KMS-11 (cell line): Measurements from ENCODE around the gene EVI5L.

Experiments
- H2AFZ ChIP-seq: fragments of 200-600 bp; sonication (generic); 2 replicates; pipeline ENCODE4 v1.6.1; 2016; ENCODE audit warnings: antibody characterized with exemption, mixed run types, low read depth
- H3K27ac ChIP-seq: fragments of 200-600 bp; sonication (generic); 2 replicates; pipeline ENCODE4 v1.6.1; 2016; ENCODE audit warnings: mild to moderate bottlenecking, mixed run types
- H3K27me3 ChIP-seq: fragments of 200-600 bp; sonication (generic); 2 replicates; pipeline ENCODE4 v1.6.1; 2017; ENCODE audit warnings: mild to moderate bottlenecking, low read depth, mixed run types, moderate library complexity; ENCODE audit not compliant: insufficient read depth
- H3K36me3 ChIP-seq: fragments of 200-600 bp; sonication (generic); 2 replicates; pipeline ENCODE4 v1.6.1; 2017; ENCODE audit warnings: mild to moderate bottlenecking, mixed run types; ENCODE audit not compliant: insufficient read depth
- H3K4me1 ChIP-seq: fragments of 200-600 bp; sonication (generic); 2 replicates; pipeline ENCODE4 v1.6.1; 2016; ENCODE audit warnings: mild to moderate bottlenecking, low read depth, mixed run types; ENCODE audit not compliant: poor library complexity, severe bottlenecking
- H3K4me2 ChIP-seq: fragments of 200-600 bp; sonication (generic); 2 replicates; pipeline ENCODE4 v1.7.0; 2016; ENCODE audit warnings: mild to moderate bottlenecking, mixed run types
- H3K4me3 ChIP-seq: fragments of 200-600 bp; sonication (generic); IDR thresholded peaks from 2 replicates; pipeline ENCODE4 v1.6.1; 2017; ENCODE audit warnings: low read depth, low read length, mixed read lengths; ENCODE audit not compliant: insufficient read depth
- H3K79me2 ChIP-seq: fragments of 200-600 bp; sonication (generic); 2 replicates; pipeline ENCODE4 v1.6.1; 2016; ENCODE audit warnings: low read depth, mixed run types; ENCODE audit not compliant: insufficient read depth
- H3K9ac ChIP-seq: fragments of 200-600 bp; sonication (generic); 2 replicates; pipeline ENCODE4 v1.6.1; 2016; ENCODE audit warnings: mild to moderate bottlenecking, mixed run types
- H4K20me1 ChIP-seq: fragments of 200-600 bp; sonication (generic); 2 replicates; pipeline ENCODE4 v1.6.1; 2016; ENCODE audit warnings: mild to moderate bottlenecking, mixed run types; ENCODE audit not compliant: insufficient read depth
- CTCF ChIP-seq: fragments of 200-600 bp; sonication (generic); conservative IDR thresholded peaks from 2 replicates; pipeline ENCODE4 v1.6.1; 2017; ENCODE audit warnings: low read depth, mild to moderate bottlenecking, antibody characterized with exemption, low read length, moderate library complexity, mixed read lengths

EVI5L gene

GRCh38 chr19:7842661-7843294 lies 12.8 kb downstream of the EVI5L start:
- Histone ChIP-seq H2AFZ (no peak overlapping the region), H3K4me2 (no peak overlapping the region), H3K79me2 (no peaks in the 10 kb centered on the region), H3K4me3 (no peak overlapping the region), H3K27me3 (no peaks in the 10 kb centered on the region), H3K27ac (no peak overlapping the region), H3K36me3 (no peaks in the 10 kb centered on the region), H3K9ac (no peak overlapping the region), H4K20me1 (no peaks in the 10 kb centered on the region), H3K4me1 (no peaks in the 10 kb centered on the region)
- TF ChIP-seq CTCF = no peak

- Histone ChIP-seq H3K79me2 (no peaks in the 10 kb centered on the region), H3K4me3 (no peak overlapping the region), H3K9ac (no peak overlapping the region), H3K27ac (no peak overlapping the region), H3K4me1 (no peaks in the 10 kb centered on the region), H4K20me1 (no peaks in the 10 kb centered on the region), H3K4me2 (no peak overlapping the region), H3K27me3 (no peaks in the 10 kb centered on the region), H2AFZ (no peak overlapping the region), H3K36me3 (no peaks in the 10 kb centered on the region)
- no peak for TF ChIP-seq CTCF
Observed at GRCh38 chr19:7843521-7843920, 13.5 kb downstream of the EVI5L start.

- no peak overlapping the region for H2AFZ ChIP-seq
- H3K79me2 ChIP-seq = no peaks in the 10 kb centered on the region
- H3K36me3 ChIP-seq = no peaks in the 10 kb centered on the region
- H3K9ac ChIP-seq = no peak overlapping the region
- no peaks in the 10 kb centered on the region for H3K27me3 ChIP-seq
- no peaks in the 10 kb centered on the region for H3K4me1 ChIP-seq
- no peak for TF ChIP-seq CTCF
- H4K20me1 ChIP-seq = no peaks in the 10 kb centered on the region
- H3K4me2 ChIP-seq = no peak overlapping the region
- no peak overlapping the region for H3K27ac ChIP-seq
- H3K4me3 ChIP-seq = no peak overlapping the region
Observed at GRCh38 chr19:7844405-7844804, 14.4 kb downstream of the EVI5L start.

- no peak overlapping the region for H3K4me2 ChIP-seq
Observed at GRCh38 chr19:7844951-7845350, 14.9 kb downstream of the EVI5L start.

More at GRCh38 chr19:7844951-7845350, 14.9 kb downstream of the EVI5L start:
- no peaks in the 10 kb centered on the region for H4K20me1 ChIP-seq
- H3K4me1 ChIP-seq = no peaks in the 10 kb centered on the region
- no peak overlapping the region for H3K9ac ChIP-seq
- H2AFZ ChIP-seq = no peak overlapping the region
- no peaks in the 10 kb centered on the region for H3K27me3 ChIP-seq
- no peak overlapping the region for H3K4me3 ChIP-seq
- H3K79me2 ChIP-seq = no peaks in the 10 kb centered on the region
- H3K27ac ChIP-seq = no peak overlapping the region
- TF ChIP-seq CTCF = no peak
- no peaks in the 10 kb centered on the region for H3K36me3 ChIP-seq
